Measurements from ENCODE around the gene GNPTG. TPM values are rescaled to one million over a fixed set of nuclear protein-coding genes. Genes with fewer than 3 reads are reported as not detected.

Gene GNPTG
- total and polyA plus RNA-seq, 2 of the 8 experiments (the other 6 are each of a cell fraction or from before 2014, with no cell fraction given), result 26.2 to 51.2 TPM

GRCh38 chr16:1380195-1380594 lies 28.5 kb downstream of the GNPTG start (continued):
- no peak for TF ChIP-seq SP2 (IDR thresholded peaks at IDR 0.05; ENCODE audit: low read length)
